ENCODE results near the gene TCEA3.

The TCEA3 gene

DNA sequence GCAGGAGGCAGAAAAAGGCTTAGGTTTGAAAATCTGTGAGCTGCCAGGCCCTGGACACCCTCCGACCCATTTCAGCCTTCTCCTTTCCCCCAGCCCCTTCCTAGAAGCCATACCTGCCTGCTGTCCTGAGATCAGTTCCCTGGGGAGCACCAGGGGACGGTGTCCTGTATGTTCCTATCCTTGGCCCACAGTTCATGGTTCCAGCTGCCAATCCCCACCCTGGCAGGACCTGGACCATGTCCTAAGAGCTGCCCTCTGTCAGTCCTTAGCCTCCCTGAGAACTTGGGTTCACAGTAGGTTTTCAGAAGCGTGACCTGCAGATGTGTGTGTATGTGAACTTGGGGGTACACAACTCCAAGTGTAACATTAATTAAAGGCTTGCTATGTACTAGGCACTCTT lies 3.8 kb downstream of the TCEA3 start:
- no peak for DNase-seq

DNA sequence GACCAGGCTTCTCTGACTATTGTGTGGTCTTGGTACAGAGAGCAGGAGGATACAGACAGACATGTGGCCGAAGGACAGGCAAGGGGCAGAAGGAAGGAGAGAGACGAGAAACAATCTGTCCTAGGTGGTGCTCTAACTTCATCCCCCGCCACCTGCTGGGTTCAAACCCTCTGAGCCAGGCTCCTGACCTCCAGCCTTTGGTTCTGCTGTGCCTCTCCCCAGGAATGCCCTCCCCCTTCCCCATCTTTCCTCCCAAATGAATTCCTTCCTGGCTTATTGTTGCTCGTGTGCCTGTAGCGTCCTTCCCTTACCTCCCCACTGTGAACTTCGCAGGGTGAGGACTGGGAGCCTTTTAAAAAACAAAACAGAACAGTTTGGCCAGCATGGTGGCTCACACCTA lies 5.4 kb downstream of the TCEA3 start:
- no peak for DNase-seq

DNA sequence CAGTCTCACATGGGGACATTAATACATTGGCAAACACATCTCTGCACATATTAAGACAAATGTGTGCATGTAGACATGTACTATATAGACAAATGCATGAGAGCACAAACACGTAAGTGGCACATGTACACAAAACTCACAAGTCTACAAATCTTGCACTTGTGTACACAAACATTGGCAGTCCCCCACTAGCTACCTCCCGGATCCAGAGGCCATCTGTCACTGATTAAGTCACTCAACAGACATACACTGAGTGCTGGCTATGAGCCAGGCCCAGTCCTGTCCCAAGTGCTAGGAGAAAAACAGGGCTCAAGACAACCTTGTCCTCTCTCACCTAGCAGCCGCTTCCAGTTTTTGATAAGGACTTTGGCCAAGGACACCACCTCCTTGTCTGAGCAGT lies 7.0 kb downstream of the TCEA3 start:
- DNase-seq = no peak

DNA sequence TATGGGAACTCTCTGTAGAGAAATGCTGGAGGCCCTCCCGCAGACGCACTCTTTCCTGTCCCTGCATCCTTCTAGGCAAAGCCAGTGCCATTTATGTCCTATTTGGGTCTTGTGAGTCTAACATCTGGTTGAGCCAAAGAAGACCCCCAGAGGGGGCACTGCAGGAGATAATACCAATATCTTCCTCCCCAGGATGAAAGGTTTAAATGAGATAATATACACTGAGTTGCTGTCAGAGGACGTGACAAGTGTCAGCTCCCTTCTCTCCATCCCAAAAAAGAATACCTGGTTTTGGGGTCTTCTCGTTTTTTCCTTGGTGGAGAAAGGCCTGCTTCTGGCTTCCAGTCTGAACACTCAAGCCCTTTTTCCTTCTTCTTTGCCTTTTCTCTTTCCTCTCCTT lies 7.6 kb downstream of the TCEA3 start:
- DNase-seq = no peak

DNA sequence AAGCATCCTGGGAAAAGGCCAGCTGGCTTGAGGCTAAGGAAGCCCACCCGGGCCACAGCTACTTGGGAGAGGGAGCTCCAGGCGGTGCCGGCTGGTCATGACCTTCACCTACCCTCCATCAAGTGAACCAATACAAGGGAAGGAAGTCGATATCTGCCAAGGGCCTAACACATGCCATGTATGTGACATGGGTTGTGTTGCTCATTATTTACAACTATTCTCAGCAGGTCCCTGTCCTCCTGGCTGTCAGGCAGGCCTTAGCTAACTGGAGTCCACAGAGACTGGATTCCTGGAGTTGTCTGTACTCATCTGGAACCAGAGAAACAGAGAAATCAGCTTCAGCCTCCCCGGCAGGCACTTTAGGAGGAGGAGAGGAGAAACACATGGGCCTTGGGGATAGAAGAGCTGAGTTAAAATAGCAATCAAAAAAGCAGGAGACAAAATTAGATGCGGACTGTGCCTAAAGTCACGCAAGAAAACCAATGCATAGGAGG lies 15.7 kb downstream of the TCEA3 start:
- no peak for DNase-seq

DNA sequence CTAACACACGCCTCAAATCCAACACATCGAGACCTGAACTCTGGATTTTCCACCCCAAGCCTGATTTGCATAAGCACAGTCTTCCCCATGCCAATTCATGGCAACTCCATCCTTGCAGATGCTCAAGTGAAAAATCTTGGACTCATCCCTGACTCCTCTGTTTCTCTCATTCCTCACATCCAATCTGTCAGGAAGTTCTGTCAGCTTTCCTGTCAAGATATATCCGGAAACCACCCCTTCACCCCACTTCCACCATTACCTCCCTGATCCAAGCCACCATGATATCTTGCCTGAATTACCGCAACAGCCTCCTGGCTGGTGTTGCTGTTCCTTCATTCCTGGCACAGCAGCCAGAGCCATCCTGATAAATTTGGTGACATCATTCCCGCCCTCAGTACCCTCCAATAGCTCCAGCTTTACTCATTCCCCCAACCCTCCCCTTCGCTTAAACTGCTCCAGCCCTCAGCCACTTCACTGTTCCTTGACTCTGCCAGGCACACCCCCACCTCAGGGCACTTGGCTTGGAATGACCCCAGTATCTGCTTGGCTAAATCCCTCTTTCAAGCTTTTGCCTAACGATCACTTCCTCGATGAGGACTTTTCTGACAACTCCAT lies 17.4 kb downstream of the TCEA3 start:
- no peak for DNase-seq

DNA sequence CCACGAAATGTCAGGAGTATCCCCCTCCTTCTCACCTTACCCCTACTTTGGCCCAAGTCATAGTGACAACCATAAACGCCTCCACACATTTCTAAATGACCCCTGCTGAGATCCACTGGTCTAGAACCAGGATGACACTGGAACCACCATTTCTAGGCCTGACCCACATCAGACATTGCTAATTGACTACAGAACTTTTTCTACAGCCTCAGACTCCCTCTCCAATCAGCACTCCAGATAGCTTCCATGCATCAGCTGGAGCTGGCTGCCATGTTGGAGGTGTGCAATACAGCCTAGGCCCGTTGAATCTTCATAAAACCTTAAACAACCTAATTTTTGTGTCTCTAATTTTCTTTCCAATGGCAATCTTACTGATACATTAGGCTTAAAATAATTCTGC lies 18.6 kb downstream of the TCEA3 start:
- DNase-seq = no peak

DNA sequence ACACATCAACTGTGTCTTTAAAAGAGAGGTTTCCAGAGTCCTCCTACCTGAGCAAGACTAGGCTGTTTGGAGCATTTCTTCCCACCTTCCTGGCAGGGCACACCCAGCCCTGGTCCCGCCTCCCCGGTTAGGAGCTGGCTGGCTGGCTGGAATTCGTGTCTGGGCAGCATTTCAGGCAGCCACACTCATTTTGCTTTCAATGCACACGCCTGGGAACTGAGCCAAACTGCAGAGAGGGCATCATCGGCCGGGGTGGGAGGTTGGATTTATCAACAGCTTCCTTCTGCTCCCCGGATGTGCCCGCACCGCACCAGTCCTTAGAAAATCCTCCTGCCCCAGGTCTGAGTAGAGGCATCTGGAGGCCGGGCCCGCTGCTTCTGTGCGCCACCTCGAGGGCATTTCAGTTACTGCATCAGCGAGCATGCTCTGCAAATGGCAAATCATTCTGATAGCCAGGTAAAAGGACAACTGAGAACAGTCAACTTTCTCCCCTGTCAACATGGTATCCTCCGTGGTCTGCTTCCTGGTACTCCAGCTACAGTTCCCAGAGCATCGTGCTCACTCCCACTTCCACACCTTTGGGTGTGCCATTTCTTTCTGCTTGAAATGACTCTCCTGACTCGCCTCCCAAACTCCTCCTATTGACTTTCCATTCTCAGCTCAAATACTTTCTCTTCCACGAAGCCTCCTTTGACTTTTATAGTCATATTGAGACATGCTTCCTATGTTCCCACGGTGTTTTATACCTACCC lies 20.6 kb downstream of the TCEA3 start:
- DNase-seq = peak; percentile 46 to 76 (median 68)

DNA sequence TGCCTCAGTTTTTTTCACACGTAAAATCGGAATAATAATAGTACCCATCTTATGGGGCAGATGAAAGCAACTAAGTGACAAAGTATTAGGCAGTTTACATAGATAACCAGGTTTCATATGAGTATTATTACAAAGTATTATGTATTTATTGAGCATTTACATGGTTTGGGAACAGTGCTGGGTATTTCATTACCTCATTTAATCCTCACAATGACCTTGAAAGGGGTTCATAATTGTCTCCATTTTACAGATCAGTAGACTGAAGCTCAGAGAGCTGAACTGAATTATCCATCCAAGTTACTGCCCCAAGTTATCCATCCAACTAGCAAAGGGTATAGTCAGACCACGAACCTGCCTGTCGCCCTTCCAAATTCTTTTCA lies 21.2 kb downstream of the TCEA3 start:
- no peak for DNase-seq

DNA sequence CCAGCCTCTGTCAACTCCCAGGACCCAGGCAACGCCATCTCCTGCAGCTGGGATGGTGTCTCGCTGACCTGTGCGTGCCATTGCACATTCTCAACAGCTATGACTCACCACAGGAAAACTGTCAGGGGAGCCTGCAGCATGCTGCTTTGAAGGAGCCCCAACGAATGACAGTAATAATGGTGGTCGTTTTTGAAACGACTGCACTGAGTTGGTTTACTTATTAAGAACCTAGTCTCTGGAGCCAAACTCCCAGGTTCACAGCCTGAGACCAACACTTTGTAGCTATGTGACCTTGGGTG lies 21.6 kb downstream of the TCEA3 start:
- DNase-seq = no peak

DNA sequence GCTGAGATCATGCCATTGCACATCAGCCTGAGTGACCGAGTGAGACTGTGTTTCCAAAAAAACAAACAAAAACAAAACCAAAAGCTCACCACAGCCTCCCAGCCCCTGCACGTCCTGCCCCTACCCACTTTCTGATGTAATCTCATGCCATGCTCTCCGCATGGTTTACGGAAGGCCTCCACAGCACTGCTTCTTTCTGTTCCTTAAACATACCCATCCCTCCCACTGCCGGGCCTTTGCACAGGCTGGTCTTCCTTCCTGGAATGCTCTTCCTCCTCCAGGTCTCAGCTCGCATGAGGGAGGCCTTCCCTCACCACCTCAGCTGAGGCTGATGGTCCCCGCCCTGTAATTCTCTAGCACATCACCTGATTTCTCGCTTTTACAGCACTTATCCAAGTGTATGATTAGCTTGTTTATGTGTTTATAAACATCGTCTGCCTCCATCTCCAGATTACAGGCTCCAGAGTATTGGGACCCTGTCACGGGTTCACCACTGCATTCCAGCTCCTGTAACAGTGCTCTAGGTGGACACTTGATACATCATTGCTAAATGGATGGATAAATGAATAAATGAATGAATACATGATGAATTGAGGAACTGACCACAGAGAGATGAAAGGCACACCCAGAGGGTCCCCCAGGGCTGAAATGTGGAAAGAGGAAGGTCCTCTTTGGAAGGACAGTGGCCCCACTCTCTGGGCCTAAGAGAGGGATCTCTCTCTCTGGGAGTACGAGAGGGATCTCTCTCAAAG lies 22.1 kb downstream of the TCEA3 start:
- DNase-seq = no peak

DNA sequence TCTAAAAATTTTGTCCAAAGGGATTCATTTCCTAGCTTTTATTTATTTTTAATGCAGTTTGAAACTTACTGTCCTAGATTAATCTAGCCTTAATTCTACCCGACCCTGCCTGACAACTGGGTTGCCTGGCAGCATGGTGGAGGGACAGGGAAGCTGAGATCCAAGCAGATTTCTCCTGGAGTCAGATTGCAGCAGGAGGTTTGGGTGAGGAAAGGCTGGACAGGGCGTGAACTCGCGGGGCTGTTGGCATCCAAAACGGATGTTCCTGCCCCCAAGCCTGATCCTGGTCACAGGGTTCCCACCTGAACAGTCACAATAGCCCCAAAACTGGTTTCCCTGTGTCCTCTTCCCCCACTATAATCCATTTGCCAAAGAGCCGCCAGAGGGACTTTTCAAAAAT lies 23.2 kb downstream of the TCEA3 start:
- DNase-seq = no peak

DNA sequence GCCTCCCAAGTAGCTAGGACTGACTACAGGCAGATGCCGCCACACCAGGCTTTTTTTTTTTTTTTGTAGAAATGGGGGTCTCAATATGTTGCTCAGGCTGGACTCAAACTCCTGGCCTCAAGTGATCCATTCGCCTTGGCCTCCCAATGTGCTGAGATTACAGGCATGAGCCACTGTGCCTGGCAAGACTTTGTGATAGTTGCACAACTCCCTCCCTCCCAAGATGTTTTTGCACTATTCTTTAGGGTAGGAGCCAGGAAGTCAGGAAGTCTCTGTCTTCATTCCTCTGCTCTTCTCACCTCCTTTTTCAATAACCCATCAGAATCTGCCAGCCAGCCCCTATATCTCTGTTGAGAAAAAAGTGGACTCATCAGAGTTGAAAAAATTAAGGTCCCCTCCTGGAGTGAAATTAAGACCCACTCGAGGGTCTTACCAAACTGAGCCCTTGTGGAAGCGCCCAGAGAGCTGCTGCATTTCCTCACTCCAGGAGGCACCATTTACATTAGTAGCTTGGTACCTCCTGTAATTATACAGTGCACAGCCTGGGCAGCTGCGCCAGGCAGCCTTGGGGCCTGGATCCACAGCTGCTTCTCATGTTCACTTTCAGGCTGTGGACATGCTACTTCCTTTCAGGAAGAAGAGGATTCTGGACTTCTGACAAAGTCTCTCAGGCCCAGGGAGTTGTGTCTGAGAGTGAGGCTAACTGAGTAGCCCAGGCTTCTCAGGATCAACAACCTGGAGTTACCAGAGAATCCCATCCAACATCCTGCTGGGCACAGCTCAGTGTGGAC lies 24.0 kb downstream of the TCEA3 start:
- no peak for DNase-seq

DNA sequence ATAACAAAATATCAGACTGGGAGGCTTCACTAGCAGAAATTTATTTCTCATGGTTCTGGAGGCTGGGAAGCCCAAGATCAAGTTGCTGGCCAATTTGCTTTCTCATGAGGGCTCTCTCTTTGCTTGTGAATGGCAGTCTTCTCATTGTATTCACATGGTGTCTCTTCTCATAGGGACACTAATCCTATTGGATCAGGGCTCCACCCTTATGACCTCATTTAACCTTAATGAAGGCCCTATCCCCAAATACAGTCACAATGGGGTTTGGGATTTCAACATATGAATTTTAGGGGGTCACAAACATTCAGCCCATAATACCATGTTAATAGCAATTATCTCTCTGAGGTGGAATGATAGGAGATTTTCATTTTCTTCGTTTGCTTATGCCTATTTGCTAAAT lies 25.3 kb downstream of the TCEA3 start:
- DNase-seq = no peak

DNA sequence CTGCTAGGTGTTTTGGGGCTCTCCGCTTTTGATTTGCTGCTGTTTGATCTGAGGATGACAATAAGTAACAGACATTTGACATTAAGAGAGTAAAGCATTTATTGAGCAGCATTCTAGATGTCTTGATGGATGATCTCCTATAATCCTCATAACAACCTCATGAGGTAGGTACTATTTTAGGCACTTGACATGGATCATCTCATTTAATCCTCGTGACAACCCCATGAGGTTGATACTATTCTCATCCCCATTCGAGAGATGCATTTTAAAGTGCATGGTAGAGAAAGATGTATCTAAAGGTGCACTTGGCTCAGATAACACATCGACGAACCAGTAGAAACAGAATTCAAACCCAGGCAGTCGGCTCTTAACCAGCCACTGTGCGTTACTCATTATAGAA lies 26.6 kb downstream of the TCEA3 start:
- no peak for DNase-seq

DNA sequence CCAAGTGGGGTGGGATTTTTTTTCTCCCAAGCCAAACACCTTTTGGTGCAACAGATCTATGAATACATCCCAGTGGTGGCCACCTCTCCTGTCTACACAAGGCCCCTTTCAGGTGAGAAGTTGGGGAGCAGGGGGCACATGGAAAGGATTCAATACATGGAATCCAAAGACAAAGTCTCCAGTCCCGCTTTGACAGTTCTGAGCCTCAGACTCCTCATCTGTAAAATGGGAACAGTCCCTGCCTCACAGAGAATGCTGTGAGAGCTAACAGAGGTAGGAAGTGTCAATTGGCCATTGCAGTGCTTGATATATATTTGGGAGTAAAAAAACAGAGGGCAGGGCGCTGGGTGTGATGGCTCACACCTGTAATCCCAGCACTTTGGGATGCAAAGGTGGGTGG lies 28.2 kb downstream of the TCEA3 start:
- no peak for DNase-seq

DNA sequence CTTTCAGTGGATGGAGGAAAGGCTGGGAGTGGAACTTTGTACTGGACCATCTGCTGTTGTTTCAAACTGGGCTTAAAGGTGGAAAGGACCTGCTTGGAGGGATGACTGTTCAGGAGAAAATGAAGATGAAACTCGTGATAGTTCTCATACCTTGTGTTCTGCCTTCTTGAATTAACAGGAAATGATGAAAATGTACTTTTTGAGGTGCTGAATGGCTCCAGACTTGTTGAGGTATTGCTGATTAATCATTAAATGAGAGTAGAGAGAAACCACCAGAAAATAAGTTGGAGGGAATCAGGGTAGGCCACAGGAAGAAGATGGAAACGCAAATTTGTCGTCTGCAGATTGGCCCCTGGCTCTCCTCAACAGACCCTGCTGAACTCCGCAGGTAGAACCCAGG lies 28.7 kb downstream of the TCEA3 start:
- DNase-seq = no peak

DNA sequence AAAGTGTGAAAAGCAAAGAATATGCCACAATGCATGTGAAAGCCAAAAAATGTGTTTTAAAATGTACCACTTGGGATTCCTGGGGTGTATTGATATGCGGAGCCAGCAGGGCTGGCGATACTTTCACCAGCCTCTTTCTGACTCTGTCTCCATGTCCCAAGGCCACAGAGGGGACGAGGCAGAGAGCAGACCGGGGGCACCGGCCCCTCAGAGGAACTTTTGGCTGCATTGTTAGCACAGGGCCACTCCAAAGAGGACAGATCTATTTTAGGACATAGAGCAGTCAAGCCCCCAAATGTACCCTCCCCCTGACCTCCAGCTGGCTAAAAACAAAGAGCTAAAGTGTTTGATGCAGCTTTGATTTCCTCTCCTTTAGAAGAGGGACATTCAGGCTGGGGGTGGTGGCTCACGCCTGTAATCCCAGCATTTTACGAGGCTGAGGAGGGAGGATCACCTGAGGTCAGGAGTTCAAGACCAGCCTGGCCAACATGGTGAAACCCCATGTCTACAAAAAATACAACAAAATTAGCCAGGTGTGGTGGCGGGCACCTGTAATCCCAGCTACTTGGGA lies 29.3 kb downstream of the TCEA3 start:
- no peak for DNase-seq

DNA sequence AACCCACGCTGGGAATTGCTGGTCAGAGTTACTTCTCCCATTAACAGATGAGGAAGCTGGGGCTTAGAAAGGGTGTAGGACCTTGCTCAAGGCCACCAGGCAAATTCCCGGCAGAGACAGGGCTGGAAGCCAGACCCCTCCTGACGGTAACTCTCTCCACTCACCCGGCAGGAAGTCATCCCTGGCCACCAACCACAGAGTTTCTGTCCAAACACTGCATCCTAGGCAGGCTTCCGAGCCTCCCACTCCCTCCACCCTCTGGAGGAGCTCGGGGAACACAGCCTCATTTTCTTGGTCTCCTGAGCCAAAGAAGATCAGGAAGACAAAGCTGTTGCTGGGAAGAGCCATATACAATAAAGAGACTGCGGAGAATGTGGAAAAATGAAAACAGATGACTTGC lies 29.9 kb downstream of the TCEA3 start:
- DNase-seq = no peak

DNA sequence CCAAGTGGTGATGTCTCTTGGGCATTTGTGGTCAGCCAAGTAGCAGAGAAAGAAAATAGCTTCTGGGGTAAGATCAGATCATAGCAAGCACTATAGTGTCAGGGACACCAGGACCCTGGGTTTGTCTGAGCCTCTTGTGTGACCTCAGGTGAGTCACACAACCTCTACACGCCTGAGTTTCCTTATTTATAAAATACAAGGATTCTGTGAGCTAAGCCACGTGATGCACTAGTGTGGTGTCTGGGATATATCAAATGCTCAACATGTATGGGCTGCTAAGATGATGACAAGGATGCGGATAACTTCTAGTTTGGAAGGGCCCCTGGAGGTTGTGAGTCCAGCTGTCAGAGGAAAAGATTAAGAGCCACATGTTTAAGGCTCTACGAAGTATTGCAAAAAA lies 30.4 kb downstream of the TCEA3 start:
- DNase-seq = no peak

DNA sequence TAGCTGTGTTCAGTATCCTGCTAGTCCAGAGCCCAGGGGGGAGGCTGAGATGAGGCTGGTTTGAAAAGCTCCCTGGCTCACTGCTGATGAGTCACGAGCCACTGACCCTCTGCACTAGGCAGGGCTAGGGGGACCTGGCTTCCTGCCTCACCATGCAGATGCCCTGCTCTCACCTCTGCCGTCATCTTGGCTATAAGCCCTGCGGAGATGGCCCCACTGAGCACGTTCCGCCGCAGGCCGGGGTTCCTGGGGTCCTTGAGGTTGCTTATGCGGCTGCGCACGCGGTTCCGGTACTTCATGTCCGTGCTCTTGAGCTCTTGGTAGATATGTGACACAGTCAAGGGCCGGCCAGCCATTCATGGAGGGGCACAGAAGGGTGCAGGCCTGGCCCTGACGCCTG lies 30.8 kb downstream of the TCEA3 start:
- no peak for DNase-seq

DNA sequence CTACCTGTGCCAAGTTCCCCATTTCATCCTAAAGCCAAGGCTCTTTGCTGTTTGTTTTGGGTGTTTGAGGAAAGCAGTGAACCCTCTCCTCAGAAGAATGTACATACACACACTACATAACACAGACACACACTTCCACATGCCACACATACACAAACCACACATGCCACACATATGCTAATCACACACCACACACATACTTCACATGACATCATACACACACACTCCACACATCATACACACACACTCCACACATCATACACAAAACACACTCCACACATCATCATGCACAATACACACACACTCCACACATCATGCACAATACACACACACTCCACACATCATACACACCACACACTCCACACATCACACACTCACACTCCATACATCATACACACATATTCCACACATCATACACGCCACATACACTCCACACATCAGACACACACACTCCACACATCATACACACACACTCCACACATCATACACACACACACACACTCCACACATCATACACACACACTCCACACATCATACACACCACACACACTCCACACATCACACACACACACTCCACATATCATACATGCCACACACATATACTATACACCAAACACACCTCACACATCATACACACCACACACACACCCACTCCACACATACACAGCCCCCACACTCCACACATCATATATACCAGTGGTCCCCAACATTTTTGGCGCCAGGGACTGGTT lies 32.3 kb downstream of the TCEA3 start:
- DNase-seq = no peak
